ENCODE results near the gene ACOD1.

DNA sequence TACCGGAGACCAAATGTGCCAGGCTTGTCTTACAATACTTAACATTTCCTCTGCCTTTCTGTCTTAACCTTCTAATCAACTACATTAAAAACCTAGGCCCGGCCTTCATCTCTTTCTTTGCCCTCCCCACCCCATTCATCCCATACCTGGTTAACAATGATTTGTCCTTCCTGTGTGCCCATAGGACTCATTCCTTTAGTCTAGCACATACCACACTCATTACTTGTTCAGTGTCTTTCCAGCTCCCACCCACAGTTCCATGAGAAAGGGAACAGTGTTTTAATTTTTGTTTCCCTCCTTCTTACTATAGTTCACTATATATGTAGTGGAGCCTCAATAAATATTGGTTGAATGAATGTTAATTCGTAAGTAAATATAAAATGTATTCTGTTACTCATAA, 46.0 kb downstream of the ACOD1 start:
- TF ChIP-seq, protein P1, sequence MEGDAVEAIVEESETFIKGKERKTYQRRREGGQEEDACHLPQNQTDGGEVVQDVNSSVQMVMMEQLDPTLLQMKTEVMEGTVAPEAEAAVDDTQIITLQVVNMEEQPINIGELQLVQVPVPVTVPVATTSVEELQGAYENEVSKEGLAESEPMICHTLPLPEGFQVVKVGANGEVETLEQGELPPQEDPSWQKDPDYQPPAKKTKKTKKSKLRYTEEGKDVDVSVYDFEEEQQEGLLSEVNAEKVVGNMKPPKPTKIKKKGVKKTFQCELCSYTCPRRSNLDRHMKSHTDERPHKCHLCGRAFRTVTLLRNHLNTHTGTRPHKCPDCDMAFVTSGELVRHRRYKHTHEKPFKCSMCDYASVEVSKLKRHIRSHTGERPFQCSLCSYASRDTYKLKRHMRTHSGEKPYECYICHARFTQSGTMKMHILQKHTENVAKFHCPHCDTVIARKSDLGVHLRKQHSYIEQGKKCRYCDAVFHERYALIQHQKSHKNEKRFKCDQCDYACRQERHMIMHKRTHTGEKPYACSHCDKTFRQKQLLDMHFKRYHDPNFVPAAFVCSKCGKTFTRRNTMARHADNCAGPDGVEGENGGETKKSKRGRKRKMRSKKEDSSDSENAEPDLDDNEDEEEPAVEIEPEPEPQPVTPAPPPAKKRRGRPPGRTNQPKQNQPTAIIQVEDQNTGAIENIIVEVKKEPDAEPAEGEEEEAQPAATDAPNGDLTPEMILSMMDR (IDR thresholded peaks at IDR 0.05) = no peak
- TF ChIP-seq REST (IDR thresholded peaks at IDR 0.05; ENCODE audit: low read depth, low read length) (no peak), FOSL2 (IDR thresholded peaks at IDR 0.05; ENCODE audit: borderline replicate concordance, low read depth) (no peak), RAD21 (IDR thresholded peaks at IDR 0.05; ENCODE audit: low read length) (no peak), MAX (IDR thresholded peaks at IDR 0.05; ENCODE audit: low read depth) (no peak), EP300 (IDR thresholded peaks at IDR 0.05; ENCODE audit: borderline replicate concordance in 1 of 2, low read depth in 1 of 2, low read length in 1 of 2) (no peak), SMC3 (IDR thresholded peaks at IDR 0.05; ENCODE audit: low read depth, low read length) (no peak)
